Measurements from ENCODE around the gene SLC31A1. TPM values are rescaled to one million over a fixed set of nuclear protein-coding genes. Genes with fewer than 3 reads are reported as not detected.
"Not testable (repeated sequence)": the region's sequence is repeated elsewhere in the genome, so short reads cannot be mapped to it uniquely, and the experiment has no call there.

SLC31A1 gene
- total RNA-seq, 1 donor from 2014 or later: 8.8 TPM

GRCh38 chr9:113219969-113220368 lies 1.4 kb upstream of the SLC31A1 start:
- intact Hi-C loops (cut with micrococcal nuclease): loop anchor here (2.0 to 10.0 kb wide), 5 partner anchors 131 to 1323 kb away; partner anchors contain the start of genes AKNA, INIP and UGCG

DNA sequence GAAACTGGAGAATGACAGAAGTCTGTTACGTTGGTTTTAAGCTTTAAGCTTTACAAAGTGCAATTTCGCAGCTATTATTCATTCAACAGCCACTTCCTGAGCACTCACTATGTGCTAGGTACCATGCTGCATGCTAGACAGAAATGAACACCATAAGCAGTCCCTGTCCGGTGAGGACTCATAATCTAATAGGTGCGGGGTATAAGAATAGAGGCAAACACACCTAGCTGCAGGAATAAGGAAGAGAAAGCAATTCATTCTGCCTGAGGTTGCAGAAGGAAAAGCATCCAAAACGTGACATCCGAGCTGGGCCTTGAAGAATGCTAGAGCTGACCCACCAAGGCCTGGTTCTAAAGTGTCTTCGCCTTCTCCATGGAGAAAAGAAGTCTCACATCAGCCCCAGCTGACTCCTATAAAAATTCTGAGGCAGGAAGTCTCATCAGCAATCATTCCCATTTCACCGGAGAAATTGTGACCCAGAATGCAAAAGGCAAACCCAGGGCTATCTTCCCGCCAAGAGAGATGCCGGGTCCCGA lies 809 bp upstream of the SLC31A1 start:
- intact Hi-C loops (cut with micrococcal nuclease): loop anchor here (1.0 to 10.0 kb wide), 11 partner anchors 12 to 1323 kb away; partner anchors contain the start of genes AKNA, C9orf43, CDC26 and HDHD3

DNA sequence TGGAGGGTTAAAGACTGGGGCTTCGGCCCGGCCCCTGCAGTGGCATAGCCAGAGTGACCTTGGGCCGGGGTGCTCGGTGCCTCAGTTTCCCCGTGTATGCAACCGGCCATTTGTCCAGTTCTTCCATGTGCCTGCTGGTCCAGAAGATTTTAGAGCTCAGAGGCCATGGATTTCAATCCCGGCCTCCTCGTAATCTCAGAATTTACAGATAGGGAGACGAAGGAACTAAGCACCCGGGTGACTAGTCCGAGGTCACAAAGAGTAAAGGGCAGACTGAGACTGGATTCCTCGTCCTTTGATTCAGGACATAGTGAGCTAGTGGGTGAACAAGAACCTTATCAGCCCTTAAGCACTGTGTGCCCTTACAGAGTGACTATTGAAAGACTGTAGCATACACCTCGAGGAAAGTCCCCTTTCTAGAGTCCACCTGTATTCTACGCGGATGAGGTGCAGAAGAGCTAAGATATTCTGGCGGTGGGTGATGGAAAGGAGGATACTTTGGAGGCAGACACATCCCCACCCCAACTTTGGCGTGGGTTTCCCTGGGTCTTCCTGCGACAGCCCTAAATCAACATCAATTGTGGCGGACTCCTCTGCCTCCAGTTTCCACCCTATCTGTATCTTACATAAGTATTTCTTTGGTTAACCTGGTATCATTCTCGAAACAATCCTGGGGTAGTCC lies 597 bp downstream of the SLC31A1 start:
- intact Hi-C loops (cut with micrococcal nuclease): loop anchor here (1.0 to 10.0 kb wide), 11 partner anchors 10 to 1325 kb away; partner anchors contain the start of genes AKNA, C9orf43, CDC26 and HDHD3

DNA sequence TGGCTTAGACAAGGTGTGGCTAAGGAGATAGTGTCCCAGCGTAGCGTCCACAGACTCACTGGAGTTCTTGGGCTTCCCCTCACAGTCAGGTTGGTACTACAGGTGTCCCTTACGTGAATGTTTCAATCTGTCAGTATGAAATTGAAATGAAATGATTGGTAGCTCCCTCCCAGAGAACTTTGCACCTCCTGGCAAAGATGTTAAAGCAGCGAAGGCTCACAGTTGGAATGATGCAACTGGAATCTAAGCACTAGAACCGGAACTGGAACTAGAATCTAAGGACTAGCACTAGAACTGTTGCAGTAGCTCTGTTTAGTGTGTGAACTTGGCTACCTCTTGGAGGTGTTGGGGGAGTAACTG lies 1.1 kb downstream of the SLC31A1 start:
- intact Hi-C loops (cut with micrococcal nuclease): loop anchor here (5.0 to 10.0 kb wide), 2 partner anchors 1162 to 1325 kb away; partner anchors contain the start of genes AKNA and UGCG

DNA sequence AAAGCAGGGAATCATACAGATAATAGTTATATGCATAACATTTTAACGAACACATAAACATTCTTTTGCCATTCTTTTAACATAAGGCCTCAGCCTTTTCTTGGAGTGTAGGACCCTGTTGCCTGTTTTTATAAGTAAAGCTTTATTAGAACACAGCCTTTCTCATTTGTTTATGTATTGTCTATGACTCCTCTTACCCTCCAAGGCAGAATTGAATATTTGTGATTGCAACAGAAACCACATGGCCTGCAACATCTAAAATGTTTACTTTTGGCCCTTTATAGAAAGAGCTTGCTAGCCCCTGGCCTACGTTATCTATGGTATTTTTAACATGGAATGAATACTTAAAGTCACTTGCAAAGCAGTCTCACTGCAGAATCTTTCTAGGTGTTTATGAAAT lies 2.6 kb downstream of the SLC31A1 start:
- intact Hi-C loops (cut with micrococcal nuclease): loop anchor here (5.0 to 10.0 kb wide), 2 partner anchors 1161 to 1327 kb away; partner anchors contain the start of genes AKNA and UGCG

- intact Hi-C loops (cut with micrococcal nuclease): loop anchor here (10.0 kb wide), 1 partner anchor 1157 kb away; the partner anchor contains the start of gene AKNA
These were observed 6.1 kb downstream of the SLC31A1 start for GRCh38 chr9:113227436-113227835.

GRCh38 chr9:113228130-113228665 lies 6.9 kb downstream of the SLC31A1 start:
- intact Hi-C loops (cut with micrococcal nuclease): loop anchor here (10.0 kb wide), 1 partner anchor 1157 kb away; the partner anchor contains the start of gene AKNA

DNA sequence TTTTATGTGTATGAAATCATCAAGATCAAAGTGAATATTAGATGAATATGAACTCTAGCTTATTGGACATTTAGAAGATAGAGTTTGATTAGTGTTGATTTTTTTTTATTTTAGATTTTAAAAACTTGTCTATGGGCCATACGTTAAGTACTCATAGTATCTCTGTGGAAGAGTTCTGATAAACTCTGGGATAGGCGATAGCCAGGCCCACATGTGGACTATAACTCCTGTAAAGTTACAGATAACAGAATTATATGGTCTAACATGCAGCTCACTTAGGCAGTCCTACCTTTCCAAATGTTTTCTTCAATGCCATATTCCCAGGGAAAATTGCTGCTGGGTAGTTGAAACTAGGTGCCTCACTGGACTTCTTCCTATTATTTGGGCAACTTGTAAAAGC lies 10.4 kb downstream of the SLC31A1 start:
- intact Hi-C loops (cut with micrococcal nuclease): loop anchor here (1.0 kb wide), 1 partner anchor 10 kb away; the partner anchor contains the start of genes FKBP15 and SLC31A1

DNA sequence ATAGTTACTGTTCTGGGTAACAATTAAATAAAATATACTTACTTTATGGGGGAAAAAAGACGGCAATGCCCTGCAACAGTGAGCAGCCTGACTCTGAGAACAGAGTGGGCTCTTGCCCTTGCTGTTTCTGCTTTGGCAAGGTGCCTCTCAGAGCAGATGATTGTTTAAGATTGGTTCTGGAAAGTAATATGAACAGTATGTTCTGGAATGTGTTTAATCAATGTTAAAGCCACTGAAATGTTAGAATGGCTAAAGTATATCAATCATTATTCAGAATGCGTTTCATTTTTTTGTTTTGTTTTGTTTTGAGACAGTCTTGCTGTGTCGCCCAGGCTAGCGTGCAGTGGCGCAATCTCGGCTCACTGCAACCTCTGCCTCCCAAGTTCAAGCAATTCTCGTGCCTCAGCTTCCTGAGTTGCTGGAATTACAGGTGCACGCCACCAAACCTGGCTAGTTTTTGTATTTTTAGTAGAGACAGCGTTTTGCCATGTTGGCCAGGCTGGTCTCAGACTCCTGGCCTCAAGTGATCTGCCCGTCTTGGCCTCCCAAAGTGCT lies 14.4 kb downstream of the SLC31A1 start:
- intact Hi-C loops (cut with micrococcal nuclease): not testable (repeated sequence)

DNA sequence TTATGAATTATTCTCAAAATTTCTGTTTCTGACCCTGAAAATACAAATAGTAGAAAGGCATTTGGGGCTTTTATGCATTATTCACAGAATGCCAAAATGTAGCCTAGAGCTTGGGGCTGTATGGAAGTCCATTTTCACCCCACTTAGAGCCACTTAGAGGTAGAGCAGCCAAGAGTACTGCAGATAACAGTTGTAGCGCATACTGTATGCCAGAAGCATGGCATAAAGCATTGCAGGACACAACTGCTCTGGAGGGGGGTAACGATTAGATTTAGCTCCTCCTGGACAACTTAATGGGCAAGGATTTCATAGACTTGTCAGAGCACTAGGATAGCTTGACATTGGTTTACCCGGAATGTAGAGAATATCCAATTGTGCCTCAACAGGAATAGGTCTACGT lies 15.7 kb downstream of the SLC31A1 start:
- intact Hi-C loops (cut with micrococcal nuclease): no loop called here

DNA sequence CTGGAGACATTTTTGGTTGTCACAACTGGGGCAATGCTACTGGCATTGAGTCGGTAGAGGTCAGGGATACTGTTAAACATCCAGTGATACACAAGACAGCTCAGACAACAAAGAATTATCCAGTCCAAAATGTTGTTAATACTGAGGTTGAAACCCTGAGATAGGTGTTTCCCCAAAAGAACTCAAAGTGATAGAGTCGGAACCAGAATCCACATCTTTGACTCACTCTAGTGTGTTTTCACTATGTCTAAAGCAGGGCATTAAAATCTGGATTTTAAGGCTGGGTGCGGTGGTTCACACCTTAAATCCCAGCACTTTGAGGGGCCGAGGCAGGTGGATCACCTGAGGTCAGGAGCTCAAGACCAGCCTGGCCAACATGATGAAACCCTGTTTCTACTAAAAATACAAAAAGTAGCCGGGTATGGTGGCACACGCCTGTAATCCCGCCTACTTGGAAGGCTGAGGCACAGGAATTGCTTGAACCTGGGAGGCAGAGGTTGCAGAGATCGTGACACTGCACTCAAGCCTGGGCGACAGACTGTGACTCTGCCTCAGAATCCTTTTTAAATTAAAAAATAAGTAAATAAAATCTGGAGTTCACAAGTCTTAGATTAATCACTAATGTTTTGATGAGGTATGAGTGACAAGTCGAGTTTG lies 17.0 kb downstream of the SLC31A1 start:
- intact Hi-C loops (cut with micrococcal nuclease): no loop called here

DNA sequence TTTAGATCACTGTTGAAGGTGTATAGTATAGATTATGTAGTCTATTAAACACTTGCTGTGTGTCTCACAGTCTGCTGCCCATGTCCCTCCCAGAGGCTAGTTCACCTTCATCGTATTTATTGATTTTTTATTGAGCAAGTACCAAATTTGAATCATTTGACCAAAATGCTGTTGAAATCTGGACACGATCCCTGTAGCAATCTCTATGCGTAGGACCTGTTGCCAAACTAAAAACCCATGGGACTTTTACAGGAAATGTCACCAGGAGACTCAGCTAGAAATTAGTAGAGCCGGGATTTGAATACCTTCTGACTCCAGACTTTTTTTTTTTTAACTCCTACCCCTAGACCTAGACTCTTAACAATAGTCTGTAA lies 17.5 kb downstream of the SLC31A1 start:
- intact Hi-C loops (cut with micrococcal nuclease): no loop called here

- intact Hi-C loops (cut with micrococcal nuclease): no loop called here
These were observed 19.8 kb downstream of the SLC31A1 start for GRCh38 chr9:113241161-113241560.

GRCh38 chr9:113244556-113244955 lies 23.2 kb downstream of the SLC31A1 start:
- intact Hi-C loops (cut with micrococcal nuclease): no loop called here

DNA sequence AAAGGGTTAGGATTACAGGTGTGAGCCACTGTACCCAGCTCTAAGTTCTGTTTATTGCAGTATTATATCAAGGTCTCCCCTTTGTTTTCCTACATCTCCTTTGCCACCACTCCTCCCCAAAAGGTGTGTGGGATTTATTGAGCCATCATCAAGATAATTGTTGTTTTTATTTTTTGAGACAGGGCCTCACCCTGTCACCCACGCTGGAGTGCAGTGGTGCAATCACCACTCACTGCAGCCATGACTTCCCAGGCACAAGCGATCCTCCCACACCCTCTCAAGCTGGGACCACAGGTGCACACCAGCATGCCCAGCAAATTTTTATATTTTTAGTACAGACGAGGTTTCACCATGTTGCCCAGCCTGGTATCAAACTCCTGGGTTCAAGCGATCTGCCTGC lies 24.6 kb downstream of the SLC31A1 start:
- intact Hi-C loops (cut with micrococcal nuclease): no loop called here

DNA sequence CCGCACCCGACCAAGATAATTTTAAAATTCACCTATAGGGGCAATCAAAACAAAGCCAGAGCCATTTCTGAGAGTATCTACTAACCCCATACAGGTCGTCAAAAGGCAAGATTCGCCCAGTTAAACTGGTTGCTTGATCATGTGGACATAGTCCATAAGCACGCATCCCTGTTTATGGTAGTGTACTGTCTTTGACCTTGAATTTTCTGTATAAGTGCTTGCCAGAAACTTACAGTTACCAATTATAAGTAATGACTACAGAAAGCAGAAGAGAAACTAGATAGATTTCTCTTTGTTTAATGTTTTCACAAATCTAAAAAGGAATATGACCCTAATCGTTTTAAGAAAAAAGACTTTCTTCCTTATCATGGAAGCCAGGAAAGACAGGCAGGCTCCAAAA lies 25.6 kb downstream of the SLC31A1 start:
- intact Hi-C loops (cut with micrococcal nuclease): no loop called here

GRCh38 chr9:113247640-113248039 lies 26.3 kb downstream of the SLC31A1 start:
- intact Hi-C loops (cut with micrococcal nuclease): no loop called here

- intact Hi-C loops (cut with micrococcal nuclease): not testable (repeated sequence)
These were observed 28.3 kb downstream of the SLC31A1 start for GRCh38 chr9:113249661-113250060.

DNA sequence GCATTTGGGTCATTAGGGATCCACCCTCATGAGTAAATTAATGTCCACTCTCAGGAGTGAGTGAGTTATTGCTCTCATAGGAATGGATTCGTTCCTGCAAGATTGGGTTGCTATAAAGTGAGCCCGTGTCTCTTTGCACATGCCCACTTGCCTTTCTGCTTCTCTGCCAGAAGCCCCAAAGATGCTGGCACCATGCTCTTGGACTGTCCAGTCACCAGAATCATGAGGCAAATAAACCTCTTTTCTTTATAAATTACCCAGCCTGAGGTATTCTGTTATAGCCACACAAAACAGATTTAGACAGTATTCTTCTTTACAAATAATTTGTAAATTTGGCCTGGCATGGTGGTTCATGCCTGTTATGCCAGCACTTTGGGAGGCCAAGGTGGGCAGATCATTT lies 29.5 kb downstream of the SLC31A1 start:
- intact Hi-C loops (cut with micrococcal nuclease): no loop called here

- intact Hi-C loops (cut with micrococcal nuclease): no loop called here
These were observed 33.6 kb downstream of the SLC31A1 start for GRCh38 chr9:113254991-113255390.

DNA sequence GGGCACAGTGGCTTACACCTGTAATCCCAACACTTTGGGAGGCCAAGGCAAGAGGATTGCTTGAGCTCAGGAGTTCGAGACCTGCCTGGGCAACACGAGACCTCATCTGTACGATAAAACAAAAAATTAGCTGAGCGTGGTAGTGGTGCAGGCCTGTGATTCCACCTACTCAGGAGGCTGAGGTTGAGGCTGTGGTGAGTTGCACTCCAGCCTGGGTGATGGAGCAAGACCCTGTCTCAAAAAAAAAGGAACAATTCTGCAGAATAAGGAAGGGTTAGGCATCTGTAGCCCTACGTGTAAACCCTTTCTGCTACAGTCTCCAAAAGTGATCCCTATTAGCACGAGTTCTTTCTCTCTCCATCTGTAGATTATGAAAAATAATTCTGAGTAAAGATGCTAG lies 34.1 kb downstream of the SLC31A1 start:
- intact Hi-C loops (cut with micrococcal nuclease): no loop called here

DNA sequence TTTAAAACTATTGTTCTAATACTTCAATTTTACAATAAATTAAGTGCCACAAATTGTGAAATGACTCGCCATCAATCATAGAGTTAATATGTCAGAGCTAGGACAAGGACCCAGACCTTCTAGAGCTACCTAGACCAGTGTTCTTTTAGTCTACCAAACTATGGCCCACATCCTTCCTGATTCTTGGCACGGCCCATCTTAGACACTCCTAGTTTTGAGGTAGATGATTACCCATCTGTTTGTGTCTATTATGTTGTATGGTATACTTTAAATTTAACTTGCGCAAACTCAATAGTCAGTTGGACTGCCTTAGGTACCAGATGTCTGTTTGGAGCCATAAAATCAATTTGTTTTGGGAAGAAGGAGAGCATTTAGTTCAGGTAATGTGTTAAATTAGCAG lies 36.5 kb downstream of the SLC31A1 start:
- intact Hi-C loops (cut with micrococcal nuclease): no loop called here
